CD4-positive, alpha-beta T cell treated with Interferon alpha-2 for 1 hour (primary cell): ENCODE data around the gene GRIK4.

ENCODE experiments used
- DNase-seq, 2 donors: peaks; one replicate each; pipeline ENCODE4 v3.0.0-alpha.2; 2020 to 2022

GRIK4 gene

GRCh38 chr11:120867024-120867423 lies 355.5 kb downstream of the GRIK4 start:
- no peak for DNase-seq

GRCh38 chr11:120867531-120867930 lies 356.0 kb downstream of the GRIK4 start:
- DNase-seq, result no peak

- no peak for DNase-seq
Observed at GRCh38 chr11:120867988-120868387, 356.4 kb downstream of the GRIK4 start.

GRCh38 chr11:120869097-120869496 lies 357.5 kb downstream of the GRIK4 start:
- DNase-seq, result no peak

GRCh38 chr11:120869516-120870011 lies 358.0 kb downstream of the GRIK4 start:
- DNase-seq, result no peak

GRCh38 chr11:120871194-120871593 lies 359.6 kb downstream of the GRIK4 start:
- no peak for DNase-seq

- no peak for DNase-seq
Observed at GRCh38 chr11:120871924-120872323, 360.4 kb downstream of the GRIK4 start.

GRCh38 chr11:120873966-120874735 lies 362.6 kb downstream of the GRIK4 start:
- DNase-seq, result no peak

GRCh38 chr11:120875986-120876385 lies 364.4 kb downstream of the GRIK4 start:
- no peak for DNase-seq

- no peak for DNase-seq
Observed at GRCh38 chr11:120877746-120878365, 366.3 kb downstream of the GRIK4 start.

- DNase-seq, result no peak
Observed at GRCh38 chr11:120878781-120879180, 367.2 kb downstream of the GRIK4 start.

GRCh38 chr11:120880498-120881175 lies 369.1 kb downstream of the GRIK4 start:
- no peak for DNase-seq

GRCh38 chr11:120881596-120881995 lies 370.0 kb downstream of the GRIK4 start:
- DNase-seq, result no peak

- no peak for DNase-seq
Observed at GRCh38 chr11:120882175-120882574, 370.6 kb downstream of the GRIK4 start.

- no peak for DNase-seq
Observed at GRCh38 chr11:120883404-120884080, 372.0 kb downstream of the GRIK4 start.

- DNase-seq, result no peak
Observed at GRCh38 chr11:120884154-120885020, 372.8 kb downstream of the GRIK4 start.

GRCh38 chr11:120890609-120891320 lies 379.2 kb downstream of the GRIK4 start:
- DNase-seq, result no peak

- no peak for DNase-seq
Observed at GRCh38 chr11:120893440-120894201, 382.1 kb downstream of the GRIK4 start.

GRCh38 chr11:120894202-120894985 lies 382.8 kb downstream of the GRIK4 start:
- no peak for DNase-seq

- DNase-seq, result no peak
Observed at GRCh38 chr11:120896687-120897086, 385.1 kb downstream of the GRIK4 start.
